Activated CD8-positive, alpha-beta memory T cell treated with anti-CD3 and anti-CD28 coated beads, Interleukin-2, amount 50 U/mL, for 24 hours (primary cell): ENCODE data around the gene VPS13D.
"Not testable (repeated sequence)": the region's sequence is repeated elsewhere in the genome, so short reads cannot be mapped to it uniquely, and the experiment has no call there.

Experiments used
- DNase-seq: peaks from one replicate; pipeline ENCODE4 v3.0.0-alpha.2; 2020; ENCODE audit errors: extremely low read depth

The VPS13D gene

GRCh38 chr1:12451560-12451900 lies 221.7 kb downstream of the VPS13D start:
- DNase-seq, result no peak

GRCh38 chr1:12452262-12452661 lies 222.4 kb downstream of the VPS13D start:
- DNase-seq, result no peak

GRCh38 chr1:12453400-12454343 lies 223.8 kb downstream of the VPS13D start:
- no peak for DNase-seq

DNA sequence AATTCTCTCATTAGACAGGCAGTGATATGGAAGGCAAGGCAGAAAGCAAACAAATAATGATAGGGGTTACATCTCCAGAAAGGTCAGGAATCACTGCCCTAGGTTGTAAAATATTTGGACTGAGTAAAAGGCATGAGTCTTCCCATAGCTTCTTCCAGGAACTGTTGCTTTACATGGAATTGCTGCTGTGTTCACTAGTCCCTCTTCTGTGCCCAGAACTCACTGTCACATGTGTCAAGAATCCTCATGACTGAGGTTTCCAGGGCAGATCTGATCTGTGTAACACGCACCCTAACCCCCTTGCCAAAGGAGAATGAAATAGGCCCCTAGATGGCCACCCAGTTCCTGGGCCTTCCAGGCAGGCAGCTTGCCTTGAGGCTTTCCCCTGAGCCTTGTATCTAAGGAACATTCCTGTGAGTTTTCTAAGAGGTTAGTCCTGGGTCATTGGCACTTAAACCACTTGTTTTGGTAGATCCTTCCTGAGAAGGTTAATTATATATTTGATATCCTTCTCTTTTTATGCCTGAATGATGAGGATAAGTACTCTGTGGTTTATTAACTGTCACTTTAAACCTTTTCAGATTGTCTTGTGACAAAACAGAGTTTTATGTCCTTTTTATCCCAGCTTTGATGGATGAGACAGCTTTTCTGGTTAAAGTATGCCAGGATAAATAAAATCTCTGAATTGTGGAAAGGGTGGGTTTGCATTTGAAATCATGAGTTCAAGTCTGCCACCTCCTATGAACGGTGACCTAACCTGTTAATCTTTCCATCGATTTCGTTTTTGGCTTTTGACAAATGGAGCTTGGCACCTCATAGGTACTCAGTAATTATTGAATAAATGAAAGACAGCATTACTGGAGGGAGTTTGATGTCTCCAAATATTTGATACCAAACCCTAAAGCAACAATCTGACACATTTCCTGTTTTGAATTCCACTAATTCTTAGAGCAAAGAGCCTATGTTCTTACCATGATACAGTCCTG lies 224.9 kb downstream of the VPS13D start:
- no peak for DNase-seq

GRCh38 chr1:12456081-12456480 lies 226.3 kb downstream of the VPS13D start:
- DNase-seq, result not testable (repeated sequence)

- no peak for DNase-seq
These were observed 227.1 kb downstream of the VPS13D start for GRCh38 chr1:12456979-12457378.

DNA sequence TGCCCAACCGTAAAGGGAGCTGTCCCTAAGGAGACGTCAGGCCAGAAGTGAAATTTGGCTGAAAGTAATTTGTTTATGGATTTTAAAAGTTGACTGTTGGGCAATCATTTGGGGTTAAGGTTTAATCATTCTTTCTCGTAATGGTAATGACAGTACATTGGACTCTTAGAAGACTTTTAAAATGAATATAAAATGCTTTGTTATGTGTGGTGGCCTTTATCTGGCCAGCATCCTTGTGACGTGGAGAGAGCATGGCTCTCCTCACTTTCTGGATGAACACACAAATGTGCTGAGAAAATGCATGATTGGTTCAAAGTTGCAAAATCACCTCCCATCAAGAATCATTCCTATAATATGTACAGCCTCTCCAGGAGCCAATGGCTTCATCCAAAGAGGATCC lies 227.9 kb downstream of the VPS13D start:
- no peak for DNase-seq

DNA sequence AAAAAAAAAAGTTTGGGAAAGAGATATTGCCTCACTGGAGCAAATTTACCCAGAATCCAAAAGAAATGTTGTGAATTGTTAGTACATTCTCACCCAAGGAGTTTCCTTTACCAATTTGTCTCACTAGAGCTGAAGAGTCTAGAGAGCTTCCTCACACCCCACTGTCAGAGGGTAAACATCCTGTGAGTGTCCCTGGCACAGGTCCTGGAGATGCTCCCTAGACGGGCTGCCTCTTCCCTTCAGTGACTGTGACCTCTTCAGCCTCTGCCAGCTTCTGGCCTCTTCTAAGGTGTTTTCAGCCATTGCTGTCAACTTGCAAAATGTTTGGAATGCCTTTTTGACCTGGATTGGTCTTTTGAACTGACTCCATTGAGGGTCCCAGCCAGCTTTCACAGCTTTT lies 228.7 kb downstream of the VPS13D start:
- DNase-seq, result no peak

DNA sequence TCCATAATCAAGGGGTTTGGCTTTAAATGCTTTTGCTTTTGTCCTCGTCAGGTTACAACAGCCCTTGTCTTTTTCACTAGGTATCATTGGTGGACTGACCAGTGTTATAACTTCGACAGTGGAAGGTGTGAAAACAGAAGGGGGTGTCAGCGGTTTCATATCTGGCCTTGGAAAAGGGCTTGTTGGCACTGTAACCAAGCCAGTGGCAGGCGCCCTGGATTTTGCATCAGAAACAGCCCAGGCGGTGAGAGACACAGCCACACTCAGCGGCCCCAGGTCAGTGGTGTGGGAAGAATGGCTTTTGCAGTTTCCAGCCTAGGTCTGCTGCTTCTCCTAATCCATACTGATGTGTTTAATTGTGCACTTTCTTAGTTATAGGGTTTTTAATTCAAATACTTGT lies 230.3 kb downstream of the VPS13D start:
- DNase-seq, result no peak

- no peak for DNase-seq
These were observed 231.2 kb downstream of the VPS13D start for GRCh38 chr1:12460911-12461621.

- no peak for DNase-seq
These were observed 231.9 kb downstream of the VPS13D start for GRCh38 chr1:12461754-12462153.

DNA sequence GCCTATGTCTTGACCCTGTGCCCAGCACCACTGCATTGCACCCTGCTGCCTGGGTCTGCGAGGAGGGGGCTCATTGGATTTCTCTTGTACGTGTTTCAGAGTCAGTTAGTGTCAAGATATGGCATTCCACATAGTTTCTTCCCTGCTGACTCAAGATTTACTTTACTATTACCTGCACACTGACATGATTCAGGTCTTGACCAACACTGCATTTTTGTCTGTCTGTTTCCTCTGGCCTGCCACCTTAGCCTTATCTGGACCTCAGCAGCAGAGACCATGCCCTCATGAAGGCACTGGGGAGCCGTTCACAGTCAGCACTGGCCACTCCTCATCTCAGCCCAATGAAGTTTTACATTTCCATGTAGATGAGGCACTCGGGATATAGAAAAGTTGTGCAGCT lies 232.8 kb downstream of the VPS13D start:
- no peak for DNase-seq

DNA sequence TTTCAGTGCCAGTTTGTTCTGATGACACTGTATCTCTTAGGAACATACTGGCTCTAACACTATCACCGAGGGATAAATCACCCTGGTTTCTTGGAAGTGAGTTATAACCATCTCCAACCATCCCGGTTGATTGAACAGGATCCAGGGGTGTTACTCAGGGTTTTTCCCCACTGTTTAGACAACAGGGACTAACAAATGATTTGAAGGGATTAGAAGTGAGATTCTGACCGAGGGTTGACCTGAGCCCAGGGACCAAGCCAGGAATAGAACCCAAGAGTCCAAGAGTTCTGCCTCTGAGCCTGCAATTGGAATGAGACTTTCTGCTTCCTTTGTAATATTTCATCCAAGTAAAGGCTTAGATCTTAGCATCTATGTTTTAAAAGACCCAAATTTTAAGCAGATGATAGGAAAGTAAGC lies 234.2 kb downstream of the VPS13D start:
- DNase-seq, result no peak

DNA sequence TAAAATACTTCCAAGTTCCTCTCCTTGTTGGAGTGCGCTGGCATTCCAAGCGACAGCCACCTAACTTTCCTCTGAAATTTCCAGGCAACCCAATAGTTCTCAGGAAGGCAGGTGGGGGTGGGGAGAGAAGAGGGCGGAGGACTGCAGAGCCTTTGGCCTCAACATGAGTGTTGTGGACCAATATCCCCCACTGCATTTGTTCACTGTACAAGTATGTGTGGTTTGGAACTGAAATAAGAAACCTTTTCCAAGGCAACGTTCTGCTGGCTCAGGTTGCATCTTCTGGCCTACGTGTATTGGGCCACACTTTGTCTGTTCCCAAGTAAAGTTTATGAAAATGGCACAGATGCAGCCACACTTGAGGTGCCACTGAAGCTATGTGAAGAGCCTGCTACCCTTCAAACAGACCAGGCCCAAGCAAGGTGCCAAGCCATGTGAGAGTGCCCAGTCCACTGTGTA lies 234.8 kb downstream of the VPS13D start:
- no peak for DNase-seq

DNA sequence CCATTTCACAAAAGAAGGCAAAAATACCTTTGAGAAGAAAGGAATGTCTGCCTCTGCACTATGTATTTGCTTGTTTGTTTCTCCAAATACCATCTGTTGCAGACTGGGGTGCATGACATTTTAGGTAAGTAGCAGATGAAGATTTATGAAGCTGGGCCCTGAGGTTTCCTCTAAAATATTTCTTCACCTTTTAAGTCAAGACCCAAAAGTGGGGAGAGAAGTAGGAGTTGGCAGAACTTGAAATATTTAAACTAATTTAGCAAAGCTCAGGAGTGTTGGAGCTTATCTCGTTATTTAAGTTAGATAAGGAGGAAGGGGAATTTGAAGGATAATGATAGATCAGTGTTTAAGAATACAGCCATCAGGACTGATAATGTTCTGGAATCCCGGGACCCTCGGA lies 235.3 kb downstream of the VPS13D start:
- DNase-seq, result no peak

- DNase-seq, result no peak
These were observed 237.0 kb downstream of the VPS13D start for GRCh38 chr1:12466816-12467215.

- DNase-seq, result no peak
These were observed 237.9 kb downstream of the VPS13D start for GRCh38 chr1:12467570-12468286.

DNA sequence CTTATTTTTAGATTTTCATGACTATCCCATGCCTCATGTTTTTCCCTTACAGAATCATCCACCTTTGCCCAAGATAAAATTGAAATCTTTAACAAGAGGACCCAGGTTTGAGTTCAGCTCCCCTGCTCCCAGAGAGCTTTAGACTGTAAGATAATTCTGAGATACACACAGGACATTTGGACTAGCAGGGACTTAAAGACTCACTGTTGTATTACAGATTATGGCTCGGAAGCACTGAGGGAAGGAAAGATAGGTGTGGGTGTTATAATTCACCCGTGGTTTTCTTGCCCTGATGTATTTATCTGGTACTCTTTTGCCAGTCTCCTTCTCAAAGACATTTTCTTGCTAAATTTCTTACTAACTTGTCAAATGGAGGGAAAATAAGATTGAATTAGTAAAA lies 238.5 kb downstream of the VPS13D start:
- DNase-seq, result no peak

GRCh38 chr1:12469493-12469892 lies 239.7 kb downstream of the VPS13D start:
- DNase-seq, result no peak

GRCh38 chr1:12469990-12470389 lies 240.2 kb downstream of the VPS13D start:
- DNase-seq, result no peak

DNA sequence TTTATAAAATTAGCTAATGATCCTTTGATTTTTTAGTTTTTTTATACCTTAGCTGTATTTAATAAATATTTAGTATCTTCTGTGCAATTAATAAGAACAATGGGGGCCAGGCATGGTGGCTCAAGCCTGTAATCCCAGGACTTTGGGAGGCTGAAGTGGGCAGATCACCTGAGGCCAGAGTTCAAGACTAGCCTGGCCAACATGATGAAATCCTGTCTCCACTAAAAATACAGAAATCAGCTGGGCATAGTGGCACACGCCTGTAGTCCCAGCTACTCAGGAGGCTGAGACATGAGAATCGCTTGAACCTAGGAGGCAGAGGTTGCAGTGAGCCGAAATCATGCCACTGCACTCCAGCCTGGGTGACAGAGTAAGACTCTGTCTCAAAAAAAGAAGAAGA lies 241.1 kb downstream of the VPS13D start:
- DNase-seq, result not testable (repeated sequence)
